Right lobe of liver (tissue), 6 donors: ENCODE data around the gene MSH3. TPM values are rescaled to one million over a fixed set of nuclear protein-coding genes. Genes with fewer than 3 reads are reported as not detected.
"Not testable (repeated sequence)": the region's sequence is repeated elsewhere in the genome, so short reads cannot be mapped to it uniquely, and the experiment has no call there.

Experiments
- ATAC-seq, 4 donors: fragments of 200-7000 bp; cut with Tn5 transposase; one replicate each; pipeline ENCODE4 v1.9.1; 2020; ENCODE audit warnings: mild to moderate bottlenecking in 4 of 4, moderate library complexity in 4 of 4
- DNase-seq, 3 donors: peaks; one replicate each; pipeline ENCODE4 v3.0.0-alpha.2; 2020
- H3K27ac ChIP-seq, 3 donors: fragments of 200-600 bp; one replicate each; pipeline ENCODE4 v1.8.0; 2022
- H3K27me3 ChIP-seq, 2 donors: fragments of 200-600 bp; one replicate each; pipeline ENCODE4 v1.8.0; 2022
- H3K36me3 ChIP-seq, 4 donors: fragments of 200-600 bp; sonication (generic) in 1 of 4; one replicate each; pipeline versions ENCODE4 v1.5.1 to v1.8.0; 2017 to 2022; ENCODE audit warnings: control low read depth in 1 of 4
- H3K4me1 ChIP-seq, 4 donors: fragments of 200-600 bp; sonication (generic) in 1 of 4; one replicate each; pipeline versions ENCODE4 v1.5.1 to v1.8.0; 2017 to 2022; ENCODE audit warnings: control low read depth in 1 of 4
- H3K4me3 ChIP-seq, 3 donors: fragments of 200-600 bp; one replicate each; pipeline ENCODE4 v1.8.0; 2022
- H3K9me3 ChIP-seq, 4 donors: fragments of 200-600 bp; sonication (generic) in 1 of 4; one replicate each; pipeline versions ENCODE4 v1.5.1 to v1.8.0; 2017 to 2022; ENCODE audit warnings: control low read depth in 1 of 4
- POLR2A ChIP-seq: fragments of 450-650 bp; IDR thresholded peaks from one replicate; pipeline ENCODE4 v1.6.1; 2017; ENCODE audit warnings: antibody characterized with exemption, mild to moderate bottlenecking
- WGBS: methylation state at CpG from one replicate; pipeline ENCODE4 v1.1.6; 2018; ENCODE audit warnings: low coverage, low lambda C conversion rate; ENCODE audit not compliant: insufficient coverage; ENCODE audit errors: missing lambda C conversion rate; 5-methylcytosine and 5-hydroxymethylcytosine counted together
- intact Hi-C, 2 donors: fragments of 100-400 bp; cut with DNase I; formaldehyde crosslinking; loops; one replicate each; pipeline versions ENCODE4 v1.11.2 to v1.14.1; 2022
- total RNA-seq, 6 experiments: library from RNA; depleted of rRNA in 2 of 6; stranded (reverse); fragments of >200 nt in 2 of 6; fragmentation: NEBNext Ultra II Directional in 3 of 6; extraction: Animal tissue kit (Norgen Biotek cat#: 25700) in 3 of 6; gene quantifications; one replicate each; pipeline versions ENCODE4 v1.1.0 to v1.2.4, GENCODE V29; 2016 to 2023
- TF ChIP-seq, protein P1 (sequence below), 4 donors: fragments of 200-600 bp in 3 of 4; fragments of 450-650 bp in 1 of 4; IDR thresholded peaks; one replicate each; pipeline versions ENCODE4 v1.5.1 to v1.8.0; 2016 to 2022; ENCODE audit warnings: antibody characterized with exemption in 4 of 4, mild to moderate bottlenecking in 2 of 4
- donor health status: DM: no; HTN: yes; CAD: no.
- donor health status: DM: no; HTN: no; CAD: no.
- donor health status: DM: no; HTN: no; CAD: no.
- donor health status: DM: no; HTN: yes; CAD: no.
- donor health status: DM: no; HTN: yes; CAD: no.

Gene MSH3
- total RNA-seq, 6 experiments from 2014 or later, result 7.8 to 13.1 (median 10.8) TPM

DNA sequence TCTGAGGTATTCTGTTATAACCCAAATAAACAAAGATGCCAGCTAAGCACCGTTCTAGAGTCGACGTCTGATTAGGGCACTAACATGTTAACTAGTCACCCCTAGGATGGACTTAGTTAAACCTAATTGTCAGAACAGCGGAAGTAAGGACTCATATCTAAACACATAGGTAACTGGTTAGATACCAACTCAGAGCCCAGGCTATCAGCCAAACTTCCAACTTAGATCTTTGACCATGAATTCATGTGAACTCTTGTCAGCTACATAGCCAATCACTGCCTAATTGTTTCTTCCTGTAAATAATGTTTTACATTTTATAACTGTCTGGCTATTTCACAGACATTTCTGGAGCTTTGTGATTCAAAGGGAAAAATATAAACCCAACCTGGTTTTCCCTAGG, 84.6 kb downstream of the MSH3 start:
- Histone ChIP-seq H3K36me3 (peaks cover 0 to 8% (median 1%) of the 10 kb centered on the region in 4 donors), H3K27ac (peak overlapping the region in 1 of 3 donors; percentile 9), H3K9me3 (no peaks in the 10 kb centered on the region), H3K27me3 (no peaks in the 10 kb centered on the region), H3K4me1 (no peaks in the 10 kb centered on the region), H3K4me3 (no peak overlapping the region)
- peak; percentile 66 to 91 (median 74) for ATAC-seq
- TF ChIP-seq, protein P1, sequence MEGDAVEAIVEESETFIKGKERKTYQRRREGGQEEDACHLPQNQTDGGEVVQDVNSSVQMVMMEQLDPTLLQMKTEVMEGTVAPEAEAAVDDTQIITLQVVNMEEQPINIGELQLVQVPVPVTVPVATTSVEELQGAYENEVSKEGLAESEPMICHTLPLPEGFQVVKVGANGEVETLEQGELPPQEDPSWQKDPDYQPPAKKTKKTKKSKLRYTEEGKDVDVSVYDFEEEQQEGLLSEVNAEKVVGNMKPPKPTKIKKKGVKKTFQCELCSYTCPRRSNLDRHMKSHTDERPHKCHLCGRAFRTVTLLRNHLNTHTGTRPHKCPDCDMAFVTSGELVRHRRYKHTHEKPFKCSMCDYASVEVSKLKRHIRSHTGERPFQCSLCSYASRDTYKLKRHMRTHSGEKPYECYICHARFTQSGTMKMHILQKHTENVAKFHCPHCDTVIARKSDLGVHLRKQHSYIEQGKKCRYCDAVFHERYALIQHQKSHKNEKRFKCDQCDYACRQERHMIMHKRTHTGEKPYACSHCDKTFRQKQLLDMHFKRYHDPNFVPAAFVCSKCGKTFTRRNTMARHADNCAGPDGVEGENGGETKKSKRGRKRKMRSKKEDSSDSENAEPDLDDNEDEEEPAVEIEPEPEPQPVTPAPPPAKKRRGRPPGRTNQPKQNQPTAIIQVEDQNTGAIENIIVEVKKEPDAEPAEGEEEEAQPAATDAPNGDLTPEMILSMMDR (IDR thresholded peaks at IDR 0.05), result no peak
- no peak for TF ChIP-seq POLR2A
- intact Hi-C loops, result no loop called here
- no peak for DNase-seq
- WGBS, result 72% methylated on average over 4 of the region's 4 CpGs

DNA sequence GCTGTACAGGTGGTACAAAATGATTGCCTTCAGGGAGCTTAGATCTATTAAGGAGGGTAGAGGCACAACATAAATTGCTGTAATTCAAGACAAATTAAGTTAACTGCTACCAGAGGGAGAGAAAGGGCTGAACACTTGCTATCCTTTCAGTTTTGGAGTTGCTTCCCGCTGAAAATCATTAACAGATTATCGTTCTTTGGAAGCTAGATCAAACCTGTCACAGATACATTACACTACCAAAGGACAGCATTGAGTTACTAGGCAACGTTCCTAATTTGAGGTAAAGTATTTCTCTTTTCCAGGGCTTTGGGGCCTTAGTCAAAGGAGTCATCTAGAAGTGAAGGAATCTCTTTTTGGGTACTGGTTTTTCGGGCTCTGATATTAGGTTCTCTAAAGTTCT, 85.0 kb downstream of the MSH3 start:
- ATAC-seq (peak; percentile 46 to 83 (median 50)), DNase-seq (no peak)
- intact Hi-C loops, result no loop called here
- Histone ChIP-seq H3K9me3 (no peaks in the 10 kb centered on the region), H3K27me3 (no peaks in the 10 kb centered on the region), H3K36me3 (peaks cover 0 to 9% (median 1%) of the 10 kb centered on the region in 4 donors), H3K4me3 (no peak overlapping the region), H3K4me1 (no peaks in the 10 kb centered on the region), H3K27ac (peak overlapping the region in 1 of 3 donors; percentile 9)
- WGBS, result 53% methylated on average over 3 of the region's 4 CpGs
- TF ChIP-seq, protein P1 (IDR thresholded peaks at IDR 0.05), result no peak
- TF ChIP-seq POLR2A, result no peak

DNA sequence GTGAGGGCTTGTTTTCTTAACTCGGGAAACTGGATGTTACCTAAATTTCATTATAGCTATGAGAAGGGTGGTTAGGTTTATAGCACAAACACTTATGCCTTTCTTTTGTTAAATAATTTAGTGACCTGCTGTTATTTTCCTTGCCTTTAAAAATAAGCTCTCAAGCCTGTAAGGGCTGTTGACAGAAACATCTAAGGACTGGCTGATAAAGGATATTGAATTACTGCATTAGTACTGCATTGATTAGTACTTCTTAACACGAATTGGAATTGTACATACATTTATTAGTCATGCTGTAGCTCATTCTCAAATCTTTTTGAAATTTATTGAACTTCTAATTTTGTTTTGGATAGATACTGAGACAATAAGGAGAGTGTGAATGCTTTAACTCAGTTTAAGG, 85.4 kb downstream of the MSH3 start:
- Histone ChIP-seq H3K27ac (no peak overlapping the region), H3K27me3 (no peaks in the 10 kb centered on the region), H3K4me1 (no peaks in the 10 kb centered on the region), H3K4me3 (no peak overlapping the region), H3K36me3 (peaks cover 0 to 11% (median 1%) of the 10 kb centered on the region in 4 donors), H3K9me3 (no peaks in the 10 kb centered on the region)
- DNase-seq (no peak), ATAC-seq (no peak)
- 64% methylated on average over 2 of the region's 2 CpGs for WGBS
- intact Hi-C loops, result no loop called here
- TF ChIP-seq POLR2A, result no peak
- TF ChIP-seq, protein P1 (IDR thresholded peaks at IDR 0.05), result no peak

DNA sequence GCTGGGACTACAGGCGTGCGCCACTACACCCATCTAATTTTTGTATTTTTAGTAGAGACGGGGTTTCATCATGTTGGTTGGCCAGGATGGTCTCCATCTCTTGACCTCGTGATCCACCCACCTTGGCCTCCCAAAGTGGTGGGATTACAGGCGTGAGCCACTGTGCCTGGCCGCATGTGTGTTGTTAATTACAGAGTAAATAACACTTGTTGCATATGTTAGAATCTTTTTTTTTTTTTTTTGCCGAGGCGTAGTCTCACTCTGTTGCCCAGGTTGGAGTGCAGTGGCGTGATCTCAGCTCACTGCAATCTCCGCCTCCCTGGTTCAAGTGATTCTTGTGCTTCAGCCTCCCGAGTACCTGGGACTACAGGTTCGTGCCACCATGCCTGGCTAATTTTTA, 86.0 kb downstream of the MSH3 start:
- H3K36me3 ChIP-seq, result peaks cover 0 to 11% (median 2%) of the 10 kb centered on the region in 4 donors
- H3K4me3 ChIP-seq, H3K4me1 ChIP-seq, intact Hi-C loops, H3K27ac ChIP-seq, ATAC-seq, H3K27me3 ChIP-seq, DNase-seq, H3K9me3 ChIP-seq: not testable (repeated sequence)
- 95% methylated on average over 11 of the region's 12 CpGs for WGBS

DNA sequence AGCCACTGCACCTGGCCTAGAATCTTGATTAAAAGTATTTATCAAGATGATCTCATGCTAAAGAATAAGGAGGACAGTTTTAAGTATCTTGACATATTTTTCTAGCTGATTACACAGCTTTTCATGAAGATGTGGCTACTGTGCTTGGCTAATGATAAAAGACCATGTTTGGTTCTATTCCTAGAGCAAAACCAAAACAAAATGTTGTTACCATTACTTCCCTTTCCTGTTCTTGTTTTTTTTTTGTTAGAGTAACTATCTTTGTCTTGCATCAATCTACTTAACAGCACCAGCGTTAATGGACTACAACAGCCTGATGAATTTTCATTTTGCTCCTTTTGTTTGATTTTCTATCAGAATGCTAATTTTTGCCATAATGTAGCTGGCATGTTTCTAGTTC, 86.5 kb downstream of the MSH3 start:
- no peaks in the 10 kb centered on the region for H3K27me3 ChIP-seq
- TF ChIP-seq, protein P1 (IDR thresholded peaks at IDR 0.05), result no peak
- TF ChIP-seq POLR2A, result no peak
- H3K9me3 ChIP-seq, result no peaks in the 10 kb centered on the region
- WGBS, result 50% methylated on average over 1 of the region's 1 CpG
- H3K4me3 ChIP-seq, result no peak overlapping the region
- peaks cover 0 to 15% (median 3%) of the 10 kb centered on the region in 4 donors for H3K36me3 ChIP-seq
- intact Hi-C loops, result no loop called here
- no peak for DNase-seq
- ATAC-seq, result no peak
- no peaks in the 10 kb centered on the region for H3K4me1 ChIP-seq
- H3K27ac ChIP-seq, result no peak overlapping the region
